ENCODE data around the gene OR52L1.

DNA sequence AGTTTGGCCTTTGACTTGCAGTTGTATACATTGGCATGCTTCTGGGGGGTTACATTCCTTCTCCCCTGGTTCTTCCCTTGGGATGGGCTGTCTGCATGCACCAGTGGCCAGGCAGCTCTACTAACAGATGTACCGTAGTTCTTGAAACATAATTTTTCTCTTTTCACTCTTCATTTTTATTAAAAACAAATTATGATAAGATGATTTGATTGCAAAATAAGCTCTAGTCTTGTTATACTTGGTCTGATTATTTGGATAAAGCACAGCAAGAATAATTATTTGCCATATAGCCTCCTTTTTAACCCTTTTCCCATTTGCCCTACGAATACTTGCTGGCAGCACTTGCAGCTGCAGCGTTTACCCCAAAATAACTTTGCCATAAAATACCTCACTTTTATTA is 31.2 kb downstream of the OR52L1 start:
- TF ChIP-seq BHLHE40 (IDR thresholded peaks at IDR 0.05; ENCODE audit: borderline replicate concordance in 1 of 2, low read depth in 2 of 2, low read length in 1 of 2) (no peak), CHD2 (IDR thresholded peaks at IDR 0.05; ENCODE audit: borderline replicate concordance, low read depth, low read length) (no peak)
- TF ChIP-seq, protein P1, sequence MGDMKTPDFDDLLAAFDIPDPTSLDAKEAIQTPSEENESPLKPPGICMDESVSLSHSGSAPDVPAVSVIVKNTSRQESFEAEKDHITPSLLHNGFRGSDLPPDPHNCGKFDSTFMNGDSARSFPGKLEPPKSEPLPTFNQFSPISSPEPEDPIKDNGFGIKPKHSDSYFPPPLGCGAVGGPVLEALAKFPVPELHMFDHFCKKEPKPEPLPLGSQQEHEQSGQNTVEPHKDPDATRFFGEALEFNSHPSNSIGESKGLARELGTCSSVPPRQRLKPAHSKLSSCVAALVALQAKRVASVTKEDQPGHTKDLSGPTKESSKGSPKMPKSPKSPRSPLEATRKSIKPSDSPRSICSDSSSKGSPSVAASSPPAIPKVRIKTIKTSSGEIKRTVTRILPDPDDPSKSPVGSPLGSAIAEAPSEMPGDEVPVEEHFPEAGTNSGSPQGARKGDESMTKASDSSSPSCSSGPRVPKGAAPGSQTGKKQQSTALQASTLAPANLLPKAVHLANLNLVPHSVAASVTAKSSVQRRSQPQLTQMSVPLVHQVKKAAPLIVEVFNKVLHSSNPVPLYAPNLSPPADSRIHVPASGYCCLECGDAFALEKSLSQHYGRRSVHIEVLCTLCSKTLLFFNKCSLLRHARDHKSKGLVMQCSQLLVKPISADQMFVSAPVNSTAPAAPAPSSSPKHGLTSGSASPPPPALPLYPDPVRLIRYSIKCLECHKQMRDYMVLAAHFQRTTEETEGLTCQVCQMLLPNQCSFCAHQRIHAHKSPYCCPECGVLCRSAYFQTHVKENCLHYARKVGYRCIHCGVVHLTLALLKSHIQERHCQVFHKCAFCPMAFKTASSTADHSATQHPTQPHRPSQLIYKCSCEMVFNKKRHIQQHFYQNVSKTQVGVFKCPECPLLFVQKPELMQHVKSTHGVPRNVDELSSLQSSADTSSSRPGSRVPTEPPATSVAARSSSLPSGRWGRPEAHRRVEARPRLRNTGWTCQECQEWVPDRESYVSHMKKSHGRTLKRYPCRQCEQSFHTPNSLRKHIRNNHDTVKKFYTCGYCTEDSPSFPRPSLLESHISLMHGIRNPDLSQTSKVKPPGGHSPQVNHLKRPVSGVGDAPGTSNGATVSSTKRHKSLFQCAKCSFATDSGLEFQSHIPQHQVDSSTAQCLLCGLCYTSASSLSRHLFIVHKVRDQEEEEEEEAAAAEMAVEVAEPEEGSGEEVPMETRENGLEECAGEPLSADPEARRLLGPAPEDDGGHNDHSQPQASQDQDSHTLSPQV (IDR thresholded peaks at IDR 0.05) = no peak
